Calu3 (cell line): ENCODE measurements around the gene CD2AP. TPM values are rescaled to one million over a fixed set of nuclear protein-coding genes. Genes with fewer than 3 reads are reported as not detected.

ENCODE experiments used
- BruUV-seq: library from RNA; stranded (reverse); fragments of 400-500 nt; replicated peaks from 2 replicates; lab custom pipeline; 2021; lab: Mats Ljungman, UMichigan
- CTCF ChIA-PET: fragments of 300-600 bp; sonication (Branson Sonifier 250); formaldehyde crosslinking; loops from one replicate; lab custom pipeline; 2022; ENCODE audit warnings: antibody characterized with exemption; lab: Charles Lee
- DNase-seq: peaks from one replicate; pipeline ENCODE4 v3.0.0; 2022
- H3K27ac Mint-ChIP-seq: one replicate; pipeline ENCODE4 v1.8.0; 2022; ENCODE audit warnings: mixed read lengths; ENCODE audit not compliant: unreplicated experiment
- H3K27me3 Mint-ChIP-seq: one replicate; pipeline ENCODE4 v1.8.0; 2022; ENCODE audit warnings: mixed read lengths; ENCODE audit not compliant: unreplicated experiment
- H3K36me3 Mint-ChIP-seq: one replicate; pipeline ENCODE4 v1.8.0; 2022; ENCODE audit warnings: mild to moderate bottlenecking, moderate library complexity, mixed read lengths; ENCODE audit not compliant: insufficient read depth, unreplicated experiment
- H3K4me1 Mint-ChIP-seq: one replicate; pipeline ENCODE4 v1.8.0; 2022; ENCODE audit warnings: mild to moderate bottlenecking, low read depth, mixed read lengths; ENCODE audit not compliant: unreplicated experiment
- H3K4me3 Mint-ChIP-seq: one replicate; pipeline ENCODE4 v1.8.0; 2022; ENCODE audit warnings: mild to moderate bottlenecking, low read depth, moderate library complexity, mixed read lengths; ENCODE audit not compliant: unreplicated experiment
- H3K9me3 Mint-ChIP-seq: one replicate; pipeline ENCODE4 v1.8.0; 2022; ENCODE audit warnings: low read depth, mixed read lengths; ENCODE audit not compliant: unreplicated experiment
- CTCF ChIP-seq: fragments of 200-600 bp; IDR thresholded peaks from one replicate; pipeline ENCODE4 v1.8.0; 2022; ENCODE audit warnings: antibody characterized with exemption; ENCODE audit not compliant: unreplicated experiment
- intact Hi-C: fragments of 100-400 bp; cut with micrococcal nuclease; formaldehyde crosslinking; loops from one replicate; pipeline ENCODE4 v1.10.0; 2022; ENCODE audit not compliant: unreplicated experiment
- total RNA-seq: library from RNA; stranded (reverse); gene quantifications from 2 replicates; pipeline ENCODE4 v1.2.3, GENCODE V29; 2022

CD2AP gene
- total RNA-seq, 1 experiment from 2014 or later, result 105 TPM

DNA sequence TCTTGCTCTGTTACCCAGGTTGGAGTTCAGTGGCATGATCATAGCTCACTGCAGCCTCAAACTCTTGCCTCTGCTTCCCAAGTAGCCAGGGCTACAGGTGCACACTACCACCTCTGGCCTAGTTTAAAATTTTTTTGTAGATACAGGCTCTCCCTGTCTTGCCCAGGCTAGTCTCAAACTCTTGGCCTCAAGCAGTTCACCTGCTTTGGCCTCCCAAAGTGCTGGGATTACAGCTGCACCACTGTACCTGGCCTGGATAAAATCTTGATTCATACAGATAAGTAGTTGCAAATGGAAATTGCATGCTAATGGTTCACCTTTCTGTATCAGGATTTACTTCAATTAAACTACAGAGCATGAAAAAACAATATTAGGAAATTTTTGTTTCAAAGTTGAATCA lies 4.2 kb downstream of the CD2AP start:
- no peak for TF ChIP-seq CTCF
- CTCF ChIA-PET, result no interaction called here
- Mint-ChIP-seq H3K36me3 (peaks cover 63% of the 10 kb centered on the region), H3K27me3 (no peaks in the 10 kb centered on the region), H3K9me3 (no peaks in the 10 kb centered on the region), H3K4me1 (peaks cover 47% of the 10 kb centered on the region), H3K27ac (peak overlapping the region; percentile 94), H3K4me3 (peak overlapping the region; percentile 86)
- intact Hi-C loops, result no loop called here
- no TSS peak for BruUV-seq
- no peak for DNase-seq

- no peak for DNase-seq
- peak overlapping the region; percentile 86 for H3K4me3 Mint-ChIP-seq
- H3K27ac Mint-ChIP-seq, result peak overlapping the region; percentile 63
- CTCF ChIA-PET, result no interaction called here
- H3K36me3 Mint-ChIP-seq, result peaks cover 49% of the 10 kb centered on the region
- no peak for TF ChIP-seq CTCF
- intact Hi-C loops, result no loop called here
- no peaks in the 10 kb centered on the region for H3K9me3 Mint-ChIP-seq
- H3K4me1 Mint-ChIP-seq, result peaks cover 50% of the 10 kb centered on the region
- BruUV-seq, result no TSS peak
- H3K27me3 Mint-ChIP-seq, result no peaks in the 10 kb centered on the region
These were observed 5.9 kb downstream of the CD2AP start for GRCh38 chr6:47483516-47483852.

- DNase-seq, result no peak
- CTCF ChIA-PET, result interaction anchor here (0.7 kb wide), 1 partner anchor 316 kb away, joined by 4 read pairs; no protein-coding TSS in a partner anchor
- Mint-ChIP-seq H3K27me3 (no peaks in the 10 kb centered on the region), H3K4me1 (peaks cover 50% of the 10 kb centered on the region), H3K4me3 (peak overlapping the region; percentile 86), H3K27ac (peak overlapping the region; percentile 63), H3K36me3 (peaks cover 43% of the 10 kb centered on the region), H3K9me3 (no peaks in the 10 kb centered on the region)
- intact Hi-C loops, result no loop called here
- no TSS peak for BruUV-seq
- no peak for TF ChIP-seq CTCF
These were observed 6.4 kb downstream of the CD2AP start for GRCh38 chr6:47483853-47484546.

DNA sequence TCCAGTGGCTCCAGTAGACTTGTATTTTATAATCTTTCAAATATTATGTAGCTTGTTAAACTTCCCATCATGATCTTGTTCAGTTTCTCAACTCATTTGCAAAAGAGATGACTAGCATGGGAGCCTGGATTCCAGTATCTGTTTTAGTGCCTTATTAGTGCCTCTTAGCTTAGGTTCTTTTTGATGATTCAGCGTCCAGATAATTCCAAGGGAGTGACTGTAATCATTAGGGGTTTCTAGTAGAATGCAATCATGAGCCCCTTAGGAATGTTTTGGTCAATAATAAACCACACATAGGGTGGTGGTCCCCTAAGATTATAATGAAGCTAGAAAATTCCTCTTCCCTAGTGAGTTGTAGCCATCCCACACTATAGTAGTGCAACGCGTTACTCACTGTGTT lies 7.0 kb downstream of the CD2AP start:
- Mint-ChIP-seq H3K9me3 (no peaks in the 10 kb centered on the region), H3K36me3 (peaks cover 37% of the 10 kb centered on the region), H3K4me1 (peaks cover 50% of the 10 kb centered on the region), H3K27ac (peak overlapping the region; percentile 63), H3K4me3 (peak overlapping the region; percentile 86), H3K27me3 (no peaks in the 10 kb centered on the region)
- BruUV-seq, result no TSS peak
- no peak for TF ChIP-seq CTCF
- DNase-seq, result no peak
- intact Hi-C loops, result no loop called here
- CTCF ChIA-PET, result interaction anchor here (0.7 to 1.3 kb wide), 2 partner anchors 70 to 317 kb away, joined by 3 to 4 read pairs; no protein-coding TSS in a partner anchor
